ENCODE results near the gene NOP56.
"Not testable (repeated sequence)": the region's sequence is repeated elsewhere in the genome, so short reads cannot be mapped to it uniquely, and the experiment has no call there.

Gene NOP56

DNA sequence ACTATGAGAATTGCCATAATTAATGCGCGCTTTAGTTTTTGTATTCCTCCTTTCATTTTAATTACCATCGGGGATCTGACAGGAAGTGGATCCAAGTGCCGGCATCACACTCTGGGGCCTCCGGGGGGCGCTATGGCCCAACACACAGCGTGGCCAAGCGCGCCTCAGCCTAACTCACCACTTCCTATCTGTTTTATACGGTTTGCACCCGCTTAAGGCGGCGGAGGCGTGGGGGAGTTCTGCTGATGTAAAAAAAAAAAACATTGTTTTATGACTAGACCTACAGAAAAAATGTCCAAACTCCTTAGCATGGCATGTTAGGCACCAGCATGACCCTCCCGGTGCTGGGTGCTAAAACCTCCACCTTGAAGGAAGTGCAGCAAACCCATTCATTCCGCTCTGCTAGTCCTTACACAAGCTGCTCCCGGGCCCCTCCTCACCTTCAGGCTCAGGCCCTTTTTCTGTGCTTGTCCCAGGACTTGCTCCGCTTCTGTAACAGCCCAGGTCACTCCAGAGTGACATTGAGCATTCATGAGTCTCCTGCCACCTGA is 35.7 kb downstream of the NOP56 start:
- FAIRE-seq: no peak

- FAIRE-seq: no peak
Observed at GRCh38 chr20:2690213-2690612, 37.8 kb downstream of the NOP56 start.

- FAIRE-seq: no peak
Observed at GRCh38 chr20:2690718-2691117, 38.3 kb downstream of the NOP56 start.

DNA sequence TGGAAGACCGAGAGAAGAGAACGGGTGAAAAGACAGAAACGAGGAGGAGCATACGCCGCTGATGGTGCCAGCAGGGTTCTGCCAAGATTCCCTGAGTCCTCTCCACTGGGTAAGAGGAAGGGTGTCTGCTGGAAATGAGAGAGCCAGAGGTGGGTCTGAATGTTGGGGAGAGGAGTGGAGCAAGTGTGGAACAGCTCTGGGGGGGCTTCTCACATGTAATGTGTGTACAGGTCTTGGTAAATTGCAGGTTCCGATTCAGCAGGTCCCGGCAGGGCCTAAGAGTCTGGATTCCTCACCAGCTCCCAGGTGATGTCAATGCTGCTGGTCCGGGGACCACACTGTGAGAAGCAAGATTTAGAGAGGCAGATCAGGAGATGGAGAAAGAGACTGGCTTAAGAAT is 38.7 kb downstream of the NOP56 start:
- FAIRE-seq: no peak

DNA sequence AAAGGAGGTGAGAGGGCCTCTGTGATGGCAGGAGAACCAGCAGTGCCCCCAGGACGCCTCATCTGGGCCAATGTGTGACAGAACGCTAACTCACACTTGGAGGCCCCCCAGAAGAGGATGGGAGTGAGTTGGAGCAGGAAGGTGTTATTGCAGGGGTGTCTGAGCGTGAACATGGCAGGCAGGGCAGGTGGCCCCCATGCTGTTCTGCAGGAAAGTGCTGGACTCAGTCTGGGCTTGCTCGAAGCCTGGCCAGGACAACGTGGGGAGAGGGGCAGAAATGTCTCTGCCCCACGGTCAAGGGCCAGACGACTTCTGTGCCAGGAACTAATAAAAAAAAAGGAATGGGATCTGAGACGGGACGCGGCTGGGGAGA is 39.2 kb downstream of the NOP56 start:
- FAIRE-seq: no peak

- no peak for FAIRE-seq
Observed at GRCh38 chr20:2692036-2692885, 39.8 kb downstream of the NOP56 start, which contains the start of gene EBF4. Gene EBF4 (plus strand): TSS chr20:2692780. CDS start chr20:2693646, 866 bp downstream.

DNA sequence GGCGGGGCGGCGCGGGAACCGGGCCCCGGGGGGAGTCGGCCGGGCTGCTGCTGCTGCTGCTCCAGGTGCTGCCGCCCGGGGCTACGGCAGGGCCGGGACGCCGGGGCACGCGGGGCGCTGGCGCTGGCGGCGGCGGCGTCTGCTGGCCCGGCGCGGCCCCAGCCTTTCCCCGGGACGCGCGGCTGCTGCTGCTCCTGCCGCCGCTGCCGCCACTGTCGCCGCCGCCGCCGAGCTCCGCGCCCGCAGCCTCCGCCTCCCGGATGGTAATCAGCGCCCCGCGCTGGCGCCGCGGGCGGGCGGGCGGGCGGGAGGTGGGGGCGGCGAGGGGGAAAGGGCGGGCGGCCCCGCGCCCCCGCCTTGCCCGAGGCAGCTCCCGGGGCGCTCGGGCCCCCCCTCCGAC is 40.5 kb downstream of the NOP56 start:
- no peak for FAIRE-seq

GRCh38 chr20:2693286-2694007 is 41.0 kb downstream of the NOP56 start:
- no peak for FAIRE-seq

- no peak for FAIRE-seq
Observed at GRCh38 chr20:2694008-2694471, 41.6 kb downstream of the NOP56 start.

DNA sequence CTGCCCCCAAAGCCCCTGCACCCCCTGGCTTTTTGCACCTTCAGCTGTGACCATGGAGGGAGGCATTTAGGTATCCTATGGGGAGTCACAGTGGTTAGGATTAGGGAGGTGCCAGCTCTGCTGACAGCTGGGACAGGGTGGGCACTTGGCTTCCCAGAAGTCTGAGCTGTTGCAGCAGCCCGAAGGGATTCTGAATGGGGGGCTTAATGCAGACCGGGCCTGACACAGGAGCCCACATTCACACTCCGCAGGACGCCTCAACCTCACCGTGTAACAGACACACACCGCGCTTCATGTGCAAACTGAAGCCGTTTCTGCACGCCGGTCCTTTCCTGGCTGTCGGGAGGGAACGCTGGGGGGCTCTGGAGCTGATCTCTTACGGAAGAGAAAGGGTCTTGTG is 42.1 kb downstream of the NOP56 start:
- FAIRE-seq: no peak

DNA sequence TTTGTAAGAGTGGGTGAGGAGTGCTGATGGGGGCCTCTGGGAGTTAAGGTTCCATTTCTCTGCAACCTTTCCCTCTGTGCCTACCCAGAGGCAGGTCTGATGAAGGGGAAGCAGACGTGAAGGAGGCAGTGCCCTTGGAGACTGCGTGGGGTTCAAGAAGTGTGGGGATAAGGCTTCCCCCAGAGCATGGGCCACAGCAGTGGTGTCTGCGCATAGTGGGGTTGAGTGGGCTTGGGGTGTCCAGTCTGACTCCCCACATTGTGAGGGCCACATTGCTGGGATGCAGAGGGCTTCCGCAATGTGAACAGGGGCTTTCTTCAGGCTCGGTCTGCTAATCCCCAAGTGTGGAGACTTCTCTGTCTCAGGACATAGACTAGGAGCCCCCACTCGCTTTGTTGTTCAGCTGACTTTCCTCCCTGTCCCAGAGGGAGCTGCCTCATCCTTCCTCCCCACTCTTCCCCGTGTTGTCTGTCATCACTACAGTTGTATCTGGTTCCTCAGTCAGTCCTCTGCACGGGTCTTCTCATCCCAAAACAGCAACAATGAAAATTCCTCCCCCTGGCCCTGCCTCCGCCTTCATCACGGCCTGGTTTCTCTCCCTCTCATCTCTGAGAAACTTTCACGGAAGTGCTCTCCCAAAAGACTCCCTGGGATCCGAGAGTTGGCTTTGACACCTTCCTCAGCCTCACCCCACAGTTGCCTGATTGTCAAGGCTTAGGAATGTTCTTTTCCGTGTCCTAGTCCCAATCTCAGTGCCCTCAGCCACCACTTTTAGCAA is 43.0 kb downstream of the NOP56 start:
- no peak for FAIRE-seq

DNA sequence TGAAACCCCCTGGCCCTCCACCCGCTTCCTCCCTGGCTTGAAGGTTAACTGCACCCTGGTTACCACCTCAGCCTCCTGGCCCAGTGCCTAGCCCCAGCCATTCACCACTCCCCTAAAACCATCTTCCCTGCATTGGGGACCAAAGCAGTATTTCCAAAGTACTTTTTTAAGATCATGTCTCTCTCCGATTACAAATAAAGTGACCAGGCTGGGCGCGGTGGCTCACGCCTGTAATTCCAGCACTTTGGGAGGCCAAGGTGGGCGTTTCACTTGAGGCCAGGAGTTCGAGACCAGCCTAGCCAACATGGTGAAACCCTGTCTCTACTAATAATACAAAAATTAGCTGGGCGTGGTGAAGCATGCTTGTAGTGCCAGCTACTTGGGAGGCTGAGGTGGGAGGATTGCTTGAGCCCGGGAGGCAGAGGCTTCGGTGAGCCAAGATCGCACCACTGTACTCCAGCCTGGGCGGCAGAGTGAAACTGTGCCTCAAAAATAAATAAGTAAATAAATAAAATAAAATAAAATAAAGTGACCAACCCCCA is 43.6 kb downstream of the NOP56 start:
- FAIRE-seq: not testable (repeated sequence)

DNA sequence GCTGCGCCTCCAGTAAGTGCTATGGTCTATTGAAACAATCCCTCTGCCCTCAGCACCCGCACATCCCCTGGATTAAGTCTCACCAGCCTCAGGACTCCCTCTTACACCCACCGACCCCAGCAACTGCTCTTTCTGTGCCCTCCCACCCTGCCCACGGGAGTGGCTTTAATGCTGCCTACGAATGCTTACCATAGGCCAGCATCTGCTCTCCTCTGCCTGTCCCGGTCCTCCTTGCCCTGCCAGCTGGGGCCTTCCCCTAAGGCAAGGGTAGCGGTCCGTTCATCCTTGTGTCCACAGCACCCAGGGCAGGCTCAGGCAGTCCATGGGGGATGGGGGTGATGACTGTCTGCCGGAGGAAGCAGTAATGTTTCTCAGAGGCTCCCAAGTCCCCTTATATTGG is 44.2 kb downstream of the NOP56 start:
- FAIRE-seq: no peak

- no peak for FAIRE-seq
Observed at GRCh38 chr20:2697768-2698167, 45.3 kb downstream of the NOP56 start.

DNA sequence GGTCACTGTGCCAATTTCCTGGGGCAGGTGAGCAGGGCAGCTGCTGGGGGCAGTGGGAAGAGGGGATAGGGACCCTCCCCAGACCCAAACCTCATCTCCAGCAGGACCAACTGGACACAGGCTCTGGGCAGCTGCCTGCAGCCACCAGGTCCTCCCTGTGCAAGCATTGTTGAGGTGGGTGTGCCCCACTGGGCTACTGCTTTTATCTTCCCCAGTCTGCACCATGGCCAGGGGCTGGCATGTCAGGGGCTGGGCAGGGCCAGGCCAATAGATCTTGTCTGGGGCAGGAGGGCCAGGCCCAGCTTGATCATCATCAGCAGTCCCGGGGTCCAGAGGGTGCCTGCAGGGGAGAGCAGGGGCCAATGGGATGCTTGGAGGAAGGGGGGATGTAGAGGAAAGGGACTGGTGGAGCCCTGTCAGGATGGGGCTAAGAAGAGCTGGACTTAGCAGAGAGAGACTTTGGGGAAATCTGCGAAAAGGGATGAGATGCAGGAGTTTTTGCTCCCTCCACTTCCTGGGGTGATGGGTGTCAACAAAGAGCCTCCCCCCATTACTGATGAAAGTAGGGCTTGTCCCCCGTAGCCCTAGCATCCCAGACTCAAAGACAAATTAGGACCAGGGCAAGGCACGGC is 45.9 kb downstream of the NOP56 start:
- no peak for FAIRE-seq

DNA sequence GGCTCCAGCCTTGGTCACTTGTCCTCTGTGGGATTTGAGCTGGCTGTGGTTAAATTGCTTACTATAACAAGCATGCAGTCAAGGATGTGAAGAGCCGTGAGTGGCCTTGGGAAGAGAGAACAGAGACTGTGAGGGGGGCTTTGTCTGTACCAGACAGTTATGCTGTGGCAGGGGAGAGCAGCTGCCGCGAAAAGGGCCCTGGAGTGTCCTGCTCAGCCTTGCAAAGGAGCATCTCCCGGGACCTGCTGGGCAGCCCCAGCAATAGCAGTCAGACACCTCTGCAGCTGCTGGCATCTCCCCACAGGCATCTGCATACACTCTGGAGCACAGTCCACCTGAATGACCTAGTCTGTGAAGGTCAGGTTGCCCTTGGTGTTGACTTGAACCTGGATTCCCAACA is 46.5 kb downstream of the NOP56 start:
- no peak for FAIRE-seq

- FAIRE-seq: no peak
Observed at GRCh38 chr20:2699775-2700413, 47.5 kb downstream of the NOP56 start.

DNA sequence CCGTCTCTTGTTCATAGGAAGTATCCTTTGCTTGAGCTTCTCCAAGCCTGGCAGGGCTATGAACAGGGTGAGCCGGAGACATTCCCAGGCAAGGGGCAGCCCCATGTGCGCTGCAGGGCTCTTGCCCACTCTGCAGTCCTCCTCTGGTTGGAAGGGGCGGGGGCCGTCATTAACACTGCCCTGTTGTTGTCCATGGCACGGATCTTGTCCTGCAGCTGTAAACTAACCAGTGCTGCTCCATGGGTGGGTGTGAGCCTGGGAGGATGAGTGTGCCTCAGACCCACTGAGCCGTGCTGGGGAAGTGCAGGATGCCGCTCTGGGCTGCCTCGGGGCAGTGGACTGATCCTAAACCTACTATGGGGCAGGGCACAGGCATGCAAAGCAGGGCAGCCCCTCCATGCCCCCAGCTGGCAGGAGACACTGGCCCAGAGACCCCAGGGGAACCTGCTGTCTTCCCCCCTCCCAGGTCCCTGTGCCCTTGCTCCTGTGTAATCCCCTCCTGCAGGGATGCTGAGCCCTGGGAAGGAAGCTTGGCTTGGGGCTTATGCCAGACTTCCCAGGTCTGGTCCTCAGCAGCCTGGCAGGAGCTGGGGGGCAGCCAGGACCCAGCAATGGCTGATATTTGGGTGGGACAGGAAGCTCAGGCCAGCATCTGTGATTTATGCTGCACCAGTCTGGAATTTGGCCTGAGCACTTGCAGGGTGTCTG is 48.6 kb downstream of the NOP56 start:
- FAIRE-seq: no peak

DNA sequence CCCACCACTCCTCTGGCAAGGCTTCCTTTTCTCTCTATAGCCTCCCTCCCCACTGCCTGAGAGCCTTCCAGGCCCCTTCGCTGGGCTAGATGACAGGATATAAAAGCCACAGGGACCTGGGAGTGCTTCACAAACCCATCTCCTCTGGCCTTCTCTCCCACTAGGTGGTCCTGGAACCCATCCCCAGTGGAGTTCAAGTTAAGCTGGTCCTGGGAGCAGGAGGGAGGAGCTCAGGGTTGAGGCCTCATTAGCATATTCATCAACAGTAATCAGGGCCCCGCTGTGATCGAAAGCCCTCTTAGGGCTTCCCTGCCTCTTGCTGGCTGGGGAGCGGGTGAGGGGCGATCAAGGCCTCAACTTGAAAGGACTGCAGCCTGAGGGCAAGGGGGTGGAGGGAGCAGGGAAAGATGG is 49.2 kb downstream of the NOP56 start:
- no peak for FAIRE-seq

DNA sequence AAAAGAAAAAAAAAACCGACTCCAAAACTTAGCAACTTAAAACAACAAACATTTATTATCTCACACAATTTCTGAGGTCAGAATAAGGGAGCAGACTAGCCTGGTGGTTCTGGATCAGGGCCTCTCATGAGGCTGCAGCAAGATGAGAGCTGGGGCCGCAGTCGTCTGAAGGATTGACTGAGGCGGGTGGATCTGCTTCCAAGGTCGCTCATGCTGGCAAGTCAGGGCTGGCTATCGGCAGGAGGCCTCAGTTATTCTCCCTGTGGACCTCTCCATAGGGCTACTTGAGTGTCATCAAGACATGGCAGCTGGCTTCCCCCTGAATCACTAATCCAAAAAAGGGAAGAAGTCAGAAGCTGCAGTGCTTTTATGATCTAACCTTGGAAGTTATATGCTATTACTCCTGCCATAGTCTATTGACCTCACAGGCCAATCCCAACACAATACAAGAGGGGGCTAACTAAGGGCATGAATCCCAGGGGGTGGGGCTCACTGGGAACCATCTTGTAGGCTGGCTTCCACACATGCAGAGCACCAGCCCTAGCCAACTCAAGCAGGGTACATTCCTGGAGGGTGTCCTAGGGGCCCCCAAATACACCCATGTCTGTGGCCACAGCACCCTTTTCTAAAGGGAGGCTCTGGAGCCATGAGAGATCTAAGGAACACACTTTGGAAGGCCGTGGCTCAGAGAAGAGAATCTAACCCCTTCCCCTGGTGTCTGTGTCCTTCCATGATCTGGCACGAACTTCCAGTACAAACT is 51.5 kb downstream of the NOP56 start:
- FAIRE-seq: no peak
